HCT116 (cell line): Measurements from ENCODE around the gene MAGT1. TPM values are rescaled to one million over a fixed set of nuclear protein-coding genes. Genes with fewer than 3 reads are reported as not detected.

Experiments used
- ATAC-seq: fragments of 200-7000 bp; cut with Tn5 transposase; 2 replicates; pipeline ENCODE4 v1.9.1; 2020; ENCODE audit warnings: mild to moderate bottlenecking, moderate library complexity
- BruUV-seq: library from RNA; stranded (reverse); fragments of 400-500 nt; replicated peaks from 2 replicates; lab custom pipeline; 2021; lab: Mats Ljungman, UMichigan
- CTCF ChIA-PET: fragments of 300-600 bp; sonication (Branson Sonifier 250); formaldehyde crosslinking; loops from one replicate; lab custom pipeline; 2021; ENCODE audit warnings: antibody characterized with exemption; lab: Charles Lee
- POLR2A ChIA-PET: fragments of 300-600, 350-600 bp; sonication (Branson Sonifier 250); formaldehyde crosslinking; loops from one replicate; lab custom pipeline; 2021; ENCODE audit warnings: antibody characterized with exemption; lab: Charles Lee
- RAD21 ChIA-PET, 2 experiments: fragments of 300-600 bp; sonication (Branson Sonifier 250); formaldehyde crosslinking; loops; one replicate each; lab custom pipeline; 2023; ENCODE audit warnings: low total read pairs in 2 of 2; ENCODE audit not compliant: uncharacterized antibody in 2 of 2, unreplicated experiment in 2 of 2, low non-redundant PET in 1 of 2; lab: Charles Lee
- DNase-seq: peaks from one replicate; pipeline ENCODE4 v3.0.0-alpha.2; 2010; ENCODE audit warnings: low read depth, low spot score
- H2AFZ ChIP-seq: fragments of 200-600 bp; shearing (Covaris generic), sonication (generic); 2 replicates; pipeline ENCODE4 v1.6.1; 2017; ENCODE audit warnings: low read depth, mixed run types, mixed read lengths, antibody characterized with exemption, low read length; ENCODE audit not compliant: poor library complexity, severe bottlenecking
- H3K27ac ChIP-seq: 2 replicates; pipeline ENCODE4 v1.5.1; 2012; ENCODE audit warnings: low read depth, low read length
- H3K27me3 ChIP-seq: fragments of 200-600 bp; sonication (generic); 2 replicates; pipeline ENCODE4 v1.6.1; 2016; ENCODE audit warnings: mixed run types, low read length, mixed read lengths; ENCODE audit not compliant: insufficient read depth
- H3K36me3 ChIP-seq, 2 experiments: fragments of 200-500 bp in 1 of 2; fragments of 200-600 bp in 1 of 2; sonication (Bioruptor generic) in 1 of 2; sonication (generic) in 1 of 2; 2 replicates each; pipeline versions ENCODE4 v1.5.1 to v1.6.1; 2014 to 2016; ENCODE audit warnings: low read length in 2 of 2, inconsistent platforms in 1 of 2, mixed read lengths in 1 of 2, mixed run types in 1 of 2; ENCODE audit not compliant: insufficient read depth in 2 of 2, control insufficient read depth in 1 of 2
- H3K4me1 ChIP-seq, 2 experiments: fragments of 200-600 bp in 1 of 2; sonication (generic) in 1 of 2; 2 replicates each; pipeline versions ENCODE4 v1.5.1 to v1.6.1; 2012 to 2017; ENCODE audit warnings: low read length in 2 of 2, inconsistent platforms in 1 of 2, mild to moderate bottlenecking in 1 of 2, mixed read lengths in 1 of 2, mixed run types in 1 of 2, moderate library complexity in 1 of 2; ENCODE audit not compliant: insufficient read depth in 2 of 2, control insufficient read depth in 1 of 2
- H3K4me2 ChIP-seq: fragments of 200-600 bp; sonication (generic); 2 replicates; pipeline ENCODE4 v1.6.1; 2017; ENCODE audit warnings: mixed run types, low read length, mixed read lengths
- H3K4me3 ChIP-seq, 2 experiments: fragments of 200-600 bp in 1 of 2; sonication (generic) in 1 of 2; replicated peaks in 1 of 2; 2 replicates each; pipeline ENCODE4 v1.5.1; 2011 to 2016; ENCODE audit warnings: low read length in 2 of 2, control low read depth in 1 of 2, low read depth in 1 of 2, mild to moderate bottlenecking in 1 of 2, mixed read lengths in 1 of 2, mixed run types in 1 of 2
- H3K79me2 ChIP-seq: fragments of 200-600 bp; sonication (generic); 2 replicates; pipeline ENCODE4 v1.6.1; 2017; ENCODE audit warnings: mild to moderate bottlenecking, mixed run types, low read length, moderate library complexity, mixed read lengths; ENCODE audit not compliant: insufficient read depth
- H3K9ac ChIP-seq: fragments of 200-600 bp; sonication (generic); 2 replicates; pipeline ENCODE4 v1.6.1; 2016; ENCODE audit warnings: low read length, mixed read lengths
- H3K9me2 ChIP-seq: fragments of 200-600 bp; sonication (generic), shearing (Covaris generic); 2 replicates; pipeline ENCODE4 v1.6.1; 2017; ENCODE audit warnings: mixed run types, mild to moderate bottlenecking, moderate library complexity; ENCODE audit not compliant: insufficient read depth
- H3K9me3 ChIP-seq, 2 experiments: fragments of 200-500 bp in 1 of 2; fragments of 200-600 bp in 1 of 2; sonication (Bioruptor generic) in 1 of 2; sonication (generic) in 1 of 2; 2 replicates each; pipeline ENCODE4 v1.6.1; 2014 to 2017; ENCODE audit warnings: low read length in 2 of 2, mixed read lengths in 2 of 2, inconsistent platforms in 1 of 2, low read depth in 1 of 2, mild to moderate bottlenecking in 1 of 2, mixed run types in 1 of 2, moderate library complexity in 1 of 2; ENCODE audit not compliant: control insufficient read depth in 1 of 2, insufficient read depth in 1 of 2
- H4K20me1 ChIP-seq: fragments of 200-600 bp; sonication (generic), shearing (Covaris generic); 2 replicates; pipeline ENCODE4 v1.6.1; 2017; ENCODE audit warnings: mixed run types, mild to moderate bottlenecking, moderate library complexity; ENCODE audit not compliant: insufficient read depth
- CEBPB ChIP-seq: IDR thresholded peaks from 2 replicates; pipeline ENCODE4 v1.6.1; 2012; ENCODE audit warnings: low read depth
- EGR1 ChIP-seq: IDR thresholded peaks from 2 replicates; pipeline ENCODE4 v1.6.1; 2012; ENCODE audit warnings: low read depth
- ELF1 ChIP-seq: IDR thresholded peaks from 2 replicates; pipeline ENCODE4 v1.6.1; 2012; ENCODE audit warnings: low read depth, borderline replicate concordance
- EZH2 ChIP-seq: fragments of 200-600 bp; sonication (generic); IDR thresholded peaks from 2 replicates; pipeline ENCODE4 v1.6.1; 2017; ENCODE audit warnings: antibody characterized with exemption, mixed run types
- EZH2phosphoT487 ChIP-seq: fragments of 200-600 bp; IDR thresholded peaks from 2 replicates; pipeline ENCODE4 v1.6.1; 2018; ENCODE audit warnings: antibody characterized with exemption, borderline replicate concordance
- FOSL1 ChIP-seq: IDR thresholded peaks from 2 replicates; pipeline ENCODE4 v1.6.1; 2012; ENCODE audit warnings: low read depth
- JUND ChIP-seq: IDR thresholded peaks from 2 replicates; pipeline ENCODE4 v1.6.1; 2012
- POLR2A ChIP-seq: IDR thresholded peaks from 2 replicates; pipeline ENCODE4 v1.7.0; 2011; ENCODE audit warnings: borderline replicate concordance; ENCODE audit not compliant: insufficient read depth, insufficient read length; ENCODE audit errors: extremely low read depth
- SIN3A ChIP-seq: IDR thresholded peaks from 2 replicates; pipeline ENCODE4 v1.6.1; 2012; ENCODE audit warnings: low read depth
- TCF7L2 ChIP-seq: IDR thresholded peaks from 2 replicates; pipeline ENCODE4 v1.7.0; 2011; ENCODE audit warnings: borderline replicate concordance, inconsistent platforms; ENCODE audit not compliant: insufficient read depth, insufficient read length; ENCODE audit errors: extremely low read depth
- ZFX ChIP-seq: fragments of 450-650 bp; IDR thresholded peaks from 2 replicates; pipeline ENCODE4 v1.6.1; 2017
- intact Hi-C: fragments of 100-400 bp; cut with micrococcal nuclease; formaldehyde crosslinking; loops from 2 replicates; pipeline ENCODE4 v1.10.0; 2022
- total RNA-seq: library from RNA; stranded (reverse); gene quantifications from one replicate; pipeline ENCODE4 v1.2.1, GENCODE V29; 2021; ENCODE audit not compliant: unreplicated experiment
- TF ChIP-seq, protein P1 (sequence below): IDR thresholded peaks from 2 replicates; pipeline ENCODE4 v1.6.1; 2012
- TF ChIP-seq, protein P2 (sequence below): IDR thresholded peaks from 2 replicates; pipeline ENCODE4 v1.6.1; 2012; ENCODE audit warnings: low read depth
- TF ChIP-seq, protein P3 (sequence below): IDR thresholded peaks from 2 replicates; pipeline ENCODE4 v1.6.1; 2012

MAGT1 gene
- total RNA-seq, 1 experiment from 2014 or later: 39.5 TPM

DNA sequence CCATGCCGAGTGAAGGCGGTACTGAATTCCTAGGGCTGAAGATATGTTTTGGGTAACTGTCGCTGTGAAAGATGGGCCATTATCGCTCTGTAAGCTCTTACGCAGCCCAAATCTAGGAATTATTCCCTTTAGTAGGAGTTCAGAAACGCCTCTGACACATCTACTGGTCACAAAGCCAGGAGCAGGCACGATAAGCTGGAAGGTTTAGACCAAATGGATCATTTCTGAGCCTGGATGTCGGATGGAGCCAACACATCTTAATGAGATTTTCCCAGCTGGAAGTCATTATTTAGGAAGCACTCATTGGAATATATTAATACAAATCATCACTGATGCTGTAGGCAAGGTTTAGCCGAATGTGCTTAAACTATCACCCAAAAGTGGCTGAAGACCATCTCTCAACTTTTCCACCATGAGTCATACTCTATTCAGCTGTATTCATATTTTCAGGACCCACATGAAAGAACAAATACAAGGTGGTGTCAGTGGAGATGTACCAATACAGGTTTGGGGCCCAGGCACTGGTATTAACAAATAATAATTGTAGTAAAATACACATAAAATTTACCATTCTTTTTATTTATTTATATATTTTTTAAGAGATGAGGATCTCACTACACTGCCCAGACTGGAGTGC is 75.0 kb downstream of the MAGT1 start:
- CTCF ChIA-PET: no interaction called here
- H4K20me1 ChIP-seq: no peaks in the 10 kb centered on the region

More for the DNA sequence above, 75.0 kb downstream of the MAGT1 start:
- Histone ChIP-seq H3K27me3 (no peaks in the 10 kb centered on the region), H3K79me2 (no peaks in the 10 kb centered on the region), H3K9ac (no peak overlapping the region), H3K9me3 (no peaks in the 10 kb centered on the region), H2AFZ (no peak overlapping the region), H3K4me3 (no peak overlapping the region)
- no TSS peak for BruUV-seq
- RAD21 ChIA-PET: no interaction called here
- ATAC-seq: no peak
- TF ChIP-seq POLR2A (no peak), ELF1 (no peak), ZFX (no peak), CEBPB (no peak), FOSL1 (no peak), EZH2 (no peak), JUND (no peak), SIN3A (no peak), EZH2phosphoT487 (no peak), TCF7L2 (no peak), EGR1 (no peak)
- TF ChIP-seq, protein P1, sequence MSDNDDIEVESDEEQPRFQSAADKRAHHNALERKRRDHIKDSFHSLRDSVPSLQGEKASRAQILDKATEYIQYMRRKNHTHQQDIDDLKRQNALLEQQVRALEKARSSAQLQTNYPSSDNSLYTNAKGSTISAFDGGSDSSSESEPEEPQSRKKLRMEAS: no peak
- TF ChIP-seq, protein P2, sequence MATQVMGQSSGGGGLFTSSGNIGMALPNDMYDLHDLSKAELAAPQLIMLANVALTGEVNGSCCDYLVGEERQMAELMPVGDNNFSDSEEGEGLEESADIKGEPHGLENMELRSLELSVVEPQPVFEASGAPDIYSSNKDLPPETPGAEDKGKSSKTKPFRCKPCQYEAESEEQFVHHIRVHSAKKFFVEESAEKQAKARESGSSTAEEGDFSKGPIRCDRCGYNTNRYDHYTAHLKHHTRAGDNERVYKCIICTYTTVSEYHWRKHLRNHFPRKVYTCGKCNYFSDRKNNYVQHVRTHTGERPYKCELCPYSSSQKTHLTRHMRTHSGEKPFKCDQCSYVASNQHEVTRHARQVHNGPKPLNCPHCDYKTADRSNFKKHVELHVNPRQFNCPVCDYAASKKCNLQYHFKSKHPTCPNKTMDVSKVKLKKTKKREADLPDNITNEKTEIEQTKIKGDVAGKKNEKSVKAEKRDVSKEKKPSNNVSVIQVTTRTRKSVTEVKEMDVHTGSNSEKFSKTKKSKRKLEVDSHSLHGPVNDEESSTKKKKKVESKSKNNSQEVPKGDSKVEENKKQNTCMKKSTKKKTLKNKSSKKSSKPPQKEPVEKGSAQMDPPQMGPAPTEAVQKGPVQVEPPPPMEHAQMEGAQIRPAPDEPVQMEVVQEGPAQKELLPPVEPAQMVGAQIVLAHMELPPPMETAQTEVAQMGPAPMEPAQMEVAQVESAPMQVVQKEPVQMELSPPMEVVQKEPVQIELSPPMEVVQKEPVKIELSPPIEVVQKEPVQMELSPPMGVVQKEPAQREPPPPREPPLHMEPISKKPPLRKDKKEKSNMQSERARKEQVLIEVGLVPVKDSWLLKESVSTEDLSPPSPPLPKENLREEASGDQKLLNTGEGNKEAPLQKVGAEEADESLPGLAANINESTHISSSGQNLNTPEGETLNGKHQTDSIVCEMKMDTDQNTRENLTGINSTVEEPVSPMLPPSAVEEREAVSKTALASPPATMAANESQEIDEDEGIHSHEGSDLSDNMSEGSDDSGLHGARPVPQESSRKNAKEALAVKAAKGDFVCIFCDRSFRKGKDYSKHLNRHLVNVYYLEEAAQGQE: no peak
- TF ChIP-seq, protein P3, sequence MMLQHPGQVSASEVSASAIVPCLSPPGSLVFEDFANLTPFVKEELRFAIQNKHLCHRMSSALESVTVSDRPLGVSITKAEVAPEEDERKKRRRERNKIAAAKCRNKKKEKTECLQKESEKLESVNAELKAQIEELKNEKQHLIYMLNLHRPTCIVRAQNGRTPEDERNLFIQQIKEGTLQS: no peak
- TF ChIP-seq, all 23 proteins: peak for 0
- intact Hi-C loops: no loop called here
- Histone ChIP-seq H3K9me2 (no peaks in the 10 kb centered on the region), H3K4me2 (no peak overlapping the region), H3K36me3 (no peaks in the 10 kb centered on the region), H3K4me1 (no peaks in the 10 kb centered on the region), H3K27ac (no peak overlapping the region)
- POLR2A ChIA-PET: no interaction called here
- DNase-seq: no peak
